ENCODE data around the gene CCDC43. TPM values are rescaled to one million over a fixed set of nuclear protein-coding genes. Genes with fewer than 3 reads are reported as not detected.
"Not testable (repeated sequence)": the region's sequence is repeated elsewhere in the genome, so short reads cannot be mapped to it uniquely, and the experiment has no call there.

CCDC43 gene
- total and polyA plus RNA-seq, 8 donors = 6.7 to 9.9 (median 9.0) TPM

DNA sequence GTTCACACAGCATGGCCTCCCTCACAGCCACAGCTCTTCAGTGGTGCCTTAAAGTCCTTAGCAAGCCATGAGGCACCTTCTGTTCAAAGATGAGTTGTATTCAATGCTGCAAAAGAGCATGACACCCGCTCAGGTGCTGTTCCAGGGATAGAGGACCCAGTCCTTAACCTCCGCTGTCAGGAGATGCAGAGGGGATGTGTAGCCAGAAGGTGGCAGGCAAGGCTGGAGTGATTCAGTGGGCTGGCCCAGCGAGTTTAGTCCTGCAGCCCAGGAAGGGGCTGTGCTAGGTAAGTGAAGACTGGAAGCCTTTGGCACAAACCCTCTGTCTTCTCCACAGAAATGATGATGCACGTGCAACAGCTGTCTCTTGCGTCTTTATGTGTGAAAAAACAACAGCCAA is 44.2 kb upstream of the CCDC43 start:
- intact Hi-C loops (cut with DNase I) = no loop called here
- Histone ChIP-seq H3K4me1 (no peaks in the 10 kb centered on the region), H3K9me3 (no peaks in the 10 kb centered on the region), H3K27me3 (no peaks in the 10 kb centered on the region), H3K27ac (no peak overlapping the region), H3K4me3 (no peak overlapping the region), H3K36me3 (no peaks in the 10 kb centered on the region)
- TF ChIP-seq, protein P1, sequence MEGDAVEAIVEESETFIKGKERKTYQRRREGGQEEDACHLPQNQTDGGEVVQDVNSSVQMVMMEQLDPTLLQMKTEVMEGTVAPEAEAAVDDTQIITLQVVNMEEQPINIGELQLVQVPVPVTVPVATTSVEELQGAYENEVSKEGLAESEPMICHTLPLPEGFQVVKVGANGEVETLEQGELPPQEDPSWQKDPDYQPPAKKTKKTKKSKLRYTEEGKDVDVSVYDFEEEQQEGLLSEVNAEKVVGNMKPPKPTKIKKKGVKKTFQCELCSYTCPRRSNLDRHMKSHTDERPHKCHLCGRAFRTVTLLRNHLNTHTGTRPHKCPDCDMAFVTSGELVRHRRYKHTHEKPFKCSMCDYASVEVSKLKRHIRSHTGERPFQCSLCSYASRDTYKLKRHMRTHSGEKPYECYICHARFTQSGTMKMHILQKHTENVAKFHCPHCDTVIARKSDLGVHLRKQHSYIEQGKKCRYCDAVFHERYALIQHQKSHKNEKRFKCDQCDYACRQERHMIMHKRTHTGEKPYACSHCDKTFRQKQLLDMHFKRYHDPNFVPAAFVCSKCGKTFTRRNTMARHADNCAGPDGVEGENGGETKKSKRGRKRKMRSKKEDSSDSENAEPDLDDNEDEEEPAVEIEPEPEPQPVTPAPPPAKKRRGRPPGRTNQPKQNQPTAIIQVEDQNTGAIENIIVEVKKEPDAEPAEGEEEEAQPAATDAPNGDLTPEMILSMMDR (IDR thresholded peaks at IDR 0.05) = no peak
- DNase-seq (no peak), ATAC-seq (no peak), FAIRE-seq (no peak)
- 78 to 81% methylated on average over 5 of the region's 5 CpGs for WGBS, 2 donors

DNA sequence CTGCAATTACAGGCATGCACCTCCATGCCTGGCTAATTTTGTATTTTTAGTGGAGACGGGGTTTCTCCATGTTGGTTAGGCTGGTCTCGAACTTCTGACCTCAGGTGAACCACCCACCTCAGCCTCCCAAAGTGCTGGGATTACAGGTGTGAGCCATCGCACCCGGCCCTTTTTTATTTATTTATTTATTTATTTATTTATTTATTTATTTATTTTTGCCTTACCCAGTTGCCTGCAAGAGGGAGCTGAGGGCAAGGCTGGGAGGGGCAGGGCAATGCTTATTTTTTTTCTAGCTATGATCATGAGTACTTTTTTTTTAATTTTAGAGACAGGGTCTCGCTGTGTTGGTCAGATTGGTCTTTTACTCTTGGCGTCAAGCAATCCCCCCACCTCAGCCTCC is 36.5 kb upstream of the CCDC43 start:
- H3K36me3 ChIP-seq, ATAC-seq: not testable (repeated sequence)
- WGBS, 2 donors = 94 to 96% methylated on average over 6 of the region's 6 CpGs

DNA sequence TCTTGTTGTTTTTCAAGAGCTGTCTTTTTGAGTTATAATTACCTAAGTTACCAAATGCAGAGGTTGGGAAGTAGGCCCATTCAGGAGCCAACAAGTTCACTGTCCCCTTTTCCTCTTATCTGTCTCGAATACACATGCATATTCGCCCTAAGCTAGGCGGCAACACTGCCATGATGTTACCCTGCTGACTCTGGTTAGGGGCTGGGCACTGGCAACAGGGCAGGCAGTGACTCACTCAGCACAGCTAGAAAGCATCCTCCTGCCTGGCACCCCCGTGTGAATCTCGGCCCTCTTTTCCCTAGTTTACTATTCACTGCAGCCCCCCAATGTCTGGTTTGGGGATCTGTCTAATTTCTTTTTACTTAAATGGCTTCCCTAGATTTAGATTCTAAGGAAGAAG is 32.7 kb upstream of the CCDC43 start:
- no peak for DNase-seq
- H3K36me3 ChIP-seq = no peaks in the 10 kb centered on the region
- intact Hi-C loops (cut with DNase I) = no loop called here
- no peaks in the 10 kb centered on the region for H3K9me3 ChIP-seq
- H3K4me1 ChIP-seq = no peaks in the 10 kb centered on the region
- no peak for FAIRE-seq
- WGBS, 2 donors = 75 to 81% methylated on average over 5 of the region's 5 CpGs
- ATAC-seq = no peak
- no peak overlapping the region for H3K4me3 ChIP-seq
- TF ChIP-seq, protein P1 (IDR thresholded peaks at IDR 0.05) = no peak
- no peak overlapping the region for H3K27ac ChIP-seq
- H3K27me3 ChIP-seq = no peaks in the 10 kb centered on the region

More for the DNA sequence above, 36.5 kb upstream of the CCDC43 start:
- H3K27ac ChIP-seq; intact Hi-C loops (cut with DNase I); H3K4me1 ChIP-seq; H3K27me3 ChIP-seq; FAIRE-seq; H3K4me3 ChIP-seq; DNase-seq; H3K9me3 ChIP-seq: not testable (repeated sequence)

DNA sequence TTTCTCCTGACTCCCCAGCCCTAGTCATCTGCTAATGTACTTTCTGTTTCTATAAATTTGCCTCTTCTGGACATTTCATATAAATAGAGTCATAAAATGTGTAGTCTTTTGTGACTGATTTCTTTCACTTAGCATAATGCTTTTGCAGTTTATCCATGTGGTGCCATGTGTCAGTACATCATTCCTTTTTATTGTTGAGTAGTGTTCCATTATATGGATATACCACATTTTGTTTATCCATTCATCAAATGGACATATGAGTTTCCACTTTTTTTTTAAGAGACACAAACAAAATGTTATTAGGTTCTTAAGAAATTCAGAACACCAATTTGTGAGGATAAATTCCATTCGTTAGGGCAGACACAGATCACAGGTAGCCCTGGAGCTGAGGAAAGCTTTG is 29.9 kb upstream of the CCDC43 start:
- intact Hi-C loops (cut with DNase I) = no loop called here
- FAIRE-seq = no peak

DNA sequence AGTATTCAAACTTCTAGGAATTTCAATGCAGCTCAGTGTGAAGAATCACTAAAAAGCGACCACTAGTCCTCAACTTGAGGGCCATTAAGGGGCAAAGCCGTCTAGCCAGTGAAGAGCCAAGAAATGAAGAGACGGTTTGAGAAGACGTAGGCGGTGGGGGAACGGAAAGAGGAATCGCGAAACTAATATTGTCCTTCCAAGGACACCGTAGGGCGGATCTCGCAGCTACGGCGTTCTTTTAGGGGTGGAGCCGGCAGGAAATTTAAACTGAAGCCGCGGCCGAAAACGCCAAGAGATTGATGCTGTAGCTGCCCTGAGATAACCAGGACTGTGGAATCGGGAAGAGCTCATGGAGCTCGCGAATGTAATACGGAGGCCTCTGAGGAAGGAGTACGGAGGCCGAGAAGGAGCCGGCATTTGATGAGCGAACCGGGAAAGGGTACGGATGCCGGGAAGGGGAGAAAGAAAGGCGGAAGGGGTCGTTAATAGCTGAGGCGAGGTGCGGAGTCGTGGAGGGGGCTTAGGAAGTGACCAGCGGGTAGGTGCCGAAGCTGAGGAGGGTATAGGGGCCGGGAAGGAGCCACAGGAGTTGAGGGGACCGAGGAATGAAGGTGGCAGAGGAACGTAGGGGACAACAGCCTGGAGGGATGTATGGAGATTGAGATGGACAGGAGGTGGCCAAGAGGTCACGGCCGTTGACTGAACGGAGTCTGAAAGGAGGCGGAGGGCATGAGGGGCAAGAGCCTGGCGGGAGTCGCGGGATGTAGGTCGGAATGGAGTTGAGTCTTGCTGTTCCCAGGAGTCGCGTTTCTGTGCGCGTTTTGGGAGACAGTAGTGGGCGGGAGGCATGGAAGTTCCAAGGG is 19.1 kb upstream of the CCDC43 start, which contains the start of gene DBF4B:
Gene DBF4B (plus strand): TSS at position 265 of the 863 bp plus-strand sequence. CDS start 156 bp downstream, at position 421.
- H3K9me3 ChIP-seq = no peaks in the 10 kb centered on the region
- H3K27ac ChIP-seq = peak within 1 kb of the TSS in 2 of 4 donors; percentile 33 to 43
- H3K4me1 ChIP-seq = peaks cover 0 to 6% (median 0%) of the 10 kb centered on the region in 3 donors
- WGBS, 2 donors = 1% methylated on average over 52 of the region's 52 CpGs
- intact Hi-C loops (cut with DNase I) = no loop called here
- ATAC-seq (peak; percentile 90 to 98 (median 97)), DNase-seq (peak; percentile 54 to 83 (median 76)), FAIRE-seq (no peak)
- no peaks in the 10 kb centered on the region for H3K36me3 ChIP-seq
- peak within 1 kb of the TSS; percentile 50 to 83 (median 66) for H3K4me3 ChIP-seq
- TF ChIP-seq, protein P1 (IDR thresholded peaks at IDR 0.05) = no peak
- no peaks in the 10 kb centered on the region for H3K27me3 ChIP-seq

More for the DNA sequence above, 29.9 kb upstream of the CCDC43 start:
- H3K9me3 ChIP-seq = no peaks in the 10 kb centered on the region
- no peak for DNase-seq
- no peaks in the 10 kb centered on the region for H3K36me3 ChIP-seq
- H3K27me3 ChIP-seq = no peaks in the 10 kb centered on the region
- no peak for ATAC-seq
- WGBS, 2 donors = 89 to 97% methylated on average over 1 of the region's 1 CpG
- no peak overlapping the region for H3K27ac ChIP-seq
- H3K4me3 ChIP-seq = no peak overlapping the region
- TF ChIP-seq, protein P1 (IDR thresholded peaks at IDR 0.05) = no peak
- H3K4me1 ChIP-seq = no peaks in the 10 kb centered on the region

Measured in pancreas (tissue), 10 donors.